ENCODE data around the gene DCLK1. TPM values are rescaled to one million over a fixed set of nuclear protein-coding genes. Genes with fewer than 3 reads are reported as not detected.

The DCLK1 gene
- total and polyA plus RNA-seq, 2 donors (not counting 1 experiment from before 2014, with no cell fraction given), result 0.56 to 6.3 TPM

DNA sequence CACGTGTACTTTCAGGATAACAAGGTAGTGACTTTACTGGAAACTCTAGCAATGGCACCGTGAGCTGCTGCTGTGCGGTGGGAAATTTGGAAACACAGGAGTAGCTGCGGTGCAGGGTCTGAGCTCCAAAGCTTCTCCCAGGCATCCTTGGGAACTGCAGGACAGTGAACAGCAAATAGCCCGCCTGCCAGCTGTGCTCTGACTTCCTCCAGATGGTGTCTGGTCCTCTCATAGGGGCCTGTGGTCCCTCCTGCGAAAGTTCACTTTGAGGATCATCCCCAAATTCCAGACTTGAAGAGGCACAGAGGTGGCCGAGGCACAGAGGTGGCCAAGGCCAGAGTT is 367.4 kb downstream of the DCLK1 start:
- Histone ChIP-seq H3K27me3 (ENCODE audit: control insufficient read depth, insufficient read depth, low read length) (no peaks in the 10 kb centered on the region), H3K4me3 (replicated peaks in 1 of 4; ENCODE audit: control extremely low read depth in 1 of 4, insufficient read depth in 1 of 4, low read depth in 3 of 4, low read length in 4 of 4) (no peak overlapping the region), H3K36me3 (ENCODE audit: control insufficient read depth, insufficient read depth, low read length) (no peaks in the 10 kb centered on the region), H4K20me1 (ENCODE audit: control insufficient read depth, extremely low read depth, insufficient read depth, low read length) (no peaks in the 10 kb centered on the region), H3K4me1 (ENCODE audit: control insufficient read depth, extremely low read depth, insufficient read depth, low read length) (no peaks in the 10 kb centered on the region), H2AFZ (ENCODE audit: low read length) (no peak overlapping the region), H3K79me2 (ENCODE audit: control insufficient read depth, insufficient read depth, low read length) (no peaks in the 10 kb centered on the region), H3K9ac (ENCODE audit: insufficient read depth, low read length) (no peak overlapping the region), H3K4me2 (ENCODE audit: extremely low read depth, insufficient read depth, low read length) (no peak overlapping the region), H3K27ac (ENCODE audit: insufficient read depth, low read length) (no peak overlapping the region), H3K9me3 (ENCODE audit: control insufficient read depth, insufficient read depth, low read depth, low read length) (no peaks in the 10 kb centered on the region)
- TF ChIP-seq, protein P1, sequence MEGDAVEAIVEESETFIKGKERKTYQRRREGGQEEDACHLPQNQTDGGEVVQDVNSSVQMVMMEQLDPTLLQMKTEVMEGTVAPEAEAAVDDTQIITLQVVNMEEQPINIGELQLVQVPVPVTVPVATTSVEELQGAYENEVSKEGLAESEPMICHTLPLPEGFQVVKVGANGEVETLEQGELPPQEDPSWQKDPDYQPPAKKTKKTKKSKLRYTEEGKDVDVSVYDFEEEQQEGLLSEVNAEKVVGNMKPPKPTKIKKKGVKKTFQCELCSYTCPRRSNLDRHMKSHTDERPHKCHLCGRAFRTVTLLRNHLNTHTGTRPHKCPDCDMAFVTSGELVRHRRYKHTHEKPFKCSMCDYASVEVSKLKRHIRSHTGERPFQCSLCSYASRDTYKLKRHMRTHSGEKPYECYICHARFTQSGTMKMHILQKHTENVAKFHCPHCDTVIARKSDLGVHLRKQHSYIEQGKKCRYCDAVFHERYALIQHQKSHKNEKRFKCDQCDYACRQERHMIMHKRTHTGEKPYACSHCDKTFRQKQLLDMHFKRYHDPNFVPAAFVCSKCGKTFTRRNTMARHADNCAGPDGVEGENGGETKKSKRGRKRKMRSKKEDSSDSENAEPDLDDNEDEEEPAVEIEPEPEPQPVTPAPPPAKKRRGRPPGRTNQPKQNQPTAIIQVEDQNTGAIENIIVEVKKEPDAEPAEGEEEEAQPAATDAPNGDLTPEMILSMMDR (conservative IDR thresholded peaks at IDR 0.05 in 1 of 2, IDR thresholded peaks at IDR 0.05 in 1 of 2; ENCODE audit: low read depth in 1 of 2, low read length in 2 of 2), result no peak
- TF ChIP-seq EZH2 (IDR thresholded peaks at IDR 0.05; ENCODE audit: low read length, missing control alignments), result no peak
- no peak for DNase-seq (ENCODE audit: low read depth in 2 of 2)

DNA sequence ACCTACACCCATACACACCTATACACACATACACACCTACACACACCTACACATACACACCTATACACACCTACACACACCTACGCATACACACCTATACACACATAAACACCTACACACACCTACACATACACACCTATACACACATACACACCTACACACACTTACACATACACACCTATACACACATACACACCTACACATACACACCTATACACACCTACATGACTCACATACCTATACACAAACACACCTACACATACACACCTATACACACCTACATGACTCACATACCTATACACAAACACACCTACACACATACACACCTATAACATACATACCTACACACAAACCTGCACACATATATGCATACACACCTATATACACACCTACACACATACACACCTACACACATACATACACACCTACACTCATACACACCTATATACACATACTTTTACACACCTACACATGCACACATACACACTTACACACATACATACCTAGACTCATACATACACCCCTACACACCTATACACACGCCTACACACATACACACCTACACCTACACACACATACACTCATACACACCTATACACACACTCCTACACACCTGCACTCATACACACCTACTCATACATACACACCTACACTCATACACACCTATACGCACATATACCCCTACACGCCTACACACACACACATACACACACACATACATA is 368.0 kb downstream of the DCLK1 start:
- Histone ChIP-seq H3K79me2 (ENCODE audit: control insufficient read depth, insufficient read depth, low read length) (no peaks in the 10 kb centered on the region), H3K27ac (ENCODE audit: insufficient read depth, low read length) (no peak overlapping the region), H3K27me3 (ENCODE audit: control insufficient read depth, insufficient read depth, low read length) (no peaks in the 10 kb centered on the region), H3K4me1 (ENCODE audit: control insufficient read depth, extremely low read depth, insufficient read depth, low read length) (no peaks in the 10 kb centered on the region), H3K36me3 (ENCODE audit: control insufficient read depth, insufficient read depth, low read length) (no peaks in the 10 kb centered on the region), H3K4me2 (ENCODE audit: extremely low read depth, insufficient read depth, low read length) (no peak overlapping the region), H3K4me3 (replicated peaks in 1 of 4; ENCODE audit: control extremely low read depth in 1 of 4, insufficient read depth in 1 of 4, low read depth in 3 of 4, low read length in 4 of 4) (no peak overlapping the region), H2AFZ (ENCODE audit: low read length) (no peak overlapping the region), H3K9ac (ENCODE audit: insufficient read depth, low read length) (no peak overlapping the region), H4K20me1 (ENCODE audit: control insufficient read depth, extremely low read depth, insufficient read depth, low read length) (no peaks in the 10 kb centered on the region), H3K9me3 (ENCODE audit: control insufficient read depth, insufficient read depth, low read depth, low read length) (no peaks in the 10 kb centered on the region)
- no peak for DNase-seq (ENCODE audit: low read depth in 2 of 2)
- TF ChIP-seq, protein P1 (conservative IDR thresholded peaks at IDR 0.05 in 1 of 2, IDR thresholded peaks at IDR 0.05 in 1 of 2; ENCODE audit: low read depth in 1 of 2, low read length in 2 of 2), result no peak
- no peak for TF ChIP-seq EZH2 (IDR thresholded peaks at IDR 0.05; ENCODE audit: low read length, missing control alignments)

DNA sequence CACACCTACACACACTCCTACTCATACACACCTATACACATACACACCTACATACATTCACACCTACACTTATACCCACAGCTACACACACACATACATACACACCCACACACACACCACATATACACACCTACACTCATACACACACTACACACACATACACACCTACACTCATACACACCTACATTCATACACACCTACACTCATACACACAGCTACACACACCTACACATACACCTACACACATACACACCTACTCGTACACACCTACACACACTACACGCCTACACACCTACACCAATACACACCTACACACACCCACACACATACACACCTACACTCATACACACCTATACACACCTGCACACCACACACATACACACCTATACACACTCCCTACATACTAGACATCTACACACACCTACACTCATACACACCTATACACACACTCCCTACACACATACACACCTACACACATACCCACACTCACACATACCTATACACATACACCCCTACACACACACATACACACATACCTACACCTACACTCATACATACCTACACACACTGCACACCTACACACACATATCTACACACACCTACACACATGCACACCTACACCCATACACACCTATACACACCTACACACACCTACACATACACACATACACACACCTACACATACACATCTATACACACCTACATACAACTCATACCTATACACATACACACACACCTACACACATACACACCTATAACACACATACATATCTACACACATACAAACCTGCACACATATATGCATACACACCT is 369.5 kb downstream of the DCLK1 start:
- Histone ChIP-seq H3K4me3 (replicated peaks in 1 of 4; ENCODE audit: control extremely low read depth in 1 of 4, insufficient read depth in 1 of 4, low read depth in 3 of 4, low read length in 4 of 4) (no peak overlapping the region), H3K4me2 (ENCODE audit: extremely low read depth, insufficient read depth, low read length) (no peak overlapping the region), H2AFZ (ENCODE audit: low read length) (no peak overlapping the region), H3K9me3 (ENCODE audit: control insufficient read depth, insufficient read depth, low read depth, low read length) (no peaks in the 10 kb centered on the region), H3K27ac (ENCODE audit: insufficient read depth, low read length) (no peak overlapping the region), H3K79me2 (ENCODE audit: control insufficient read depth, insufficient read depth, low read length) (no peaks in the 10 kb centered on the region), H3K27me3 (ENCODE audit: control insufficient read depth, insufficient read depth, low read length) (no peaks in the 10 kb centered on the region), H3K36me3 (ENCODE audit: control insufficient read depth, insufficient read depth, low read length) (no peaks in the 10 kb centered on the region), H3K4me1 (ENCODE audit: control insufficient read depth, extremely low read depth, insufficient read depth, low read length) (no peaks in the 10 kb centered on the region), H4K20me1 (ENCODE audit: control insufficient read depth, extremely low read depth, insufficient read depth, low read length) (no peaks in the 10 kb centered on the region), H3K9ac (ENCODE audit: insufficient read depth, low read length) (no peak overlapping the region)
- no peak for DNase-seq (ENCODE audit: low read depth in 2 of 2)
- TF ChIP-seq, protein P1 (conservative IDR thresholded peaks at IDR 0.05 in 1 of 2, IDR thresholded peaks at IDR 0.05 in 1 of 2; ENCODE audit: low read depth in 1 of 2, low read length in 2 of 2), result no peak
- no peak for TF ChIP-seq EZH2 (IDR thresholded peaks at IDR 0.05; ENCODE audit: low read length, missing control alignments)
